Measurements from ENCODE around the gene LRRC74A.

LRRC74A gene

GRCh38 chr14:76908834-76909233 is 82.6 kb downstream of the LRRC74A start:
- Histone ChIP-seq H3K4me2 (ENCODE audit: low read length) (peak overlapping the region; percentile 50), H3K79me2 (ENCODE audit: control insufficient read depth, low read length) (no peaks in the 10 kb centered on the region), H4K20me1 (ENCODE audit: control insufficient read depth, insufficient read depth, low read depth, low read length) (no peaks in the 10 kb centered on the region), H3K4me3 (ENCODE audit: low read length) (peak overlapping the region; percentile 28), H3K36me3 (ENCODE audit: control insufficient read depth, low read length) (no peaks in the 10 kb centered on the region), H3K27me3 (ENCODE audit: control insufficient read depth, low read length) (peaks cover 9% of the 10 kb centered on the region), H3K27ac (ENCODE audit: low read depth, low read length) (no peak overlapping the region), H3K9me3 (ENCODE audit: control insufficient read depth, insufficient read depth, low read length) (no peaks in the 10 kb centered on the region), H3K4me1 (ENCODE audit: control insufficient read depth, low read length) (peaks cover 26% of the 10 kb centered on the region), H3F3A (ENCODE audit: control insufficient read depth, insufficient read depth) (0 out of 2 replicates have a peak, but pooled peaks cover 2% of the 10 kb centered on the region), H3K9me2 (replicated peaks; ENCODE audit: control insufficient read depth, low read length) (no peaks in the 10 kb centered on the region)
- TF ChIP-seq CTCF (IDR thresholded peaks at IDR 0.05; ENCODE audit: low read depth, low read length, poor library complexity, severe bottlenecking) (no peak), EZH2phosphoT487 (IDR thresholded peaks at IDR 0.05; ENCODE audit: borderline replicate concordance, low read length) (no peak)

GRCh38 chr14:76909266-76909665 is 83.1 kb downstream of the LRRC74A start:
- H4K20me1 ChIP-seq (ENCODE audit: control insufficient read depth, insufficient read depth, low read depth, low read length) = no peaks in the 10 kb centered on the region

GRCh38 chr14:76910371-76910890 is 84.2 kb downstream of the LRRC74A start:
- Histone ChIP-seq H4K20me1 (ENCODE audit: control insufficient read depth, insufficient read depth, low read depth, low read length) (no peaks in the 10 kb centered on the region), H3K4me3 (ENCODE audit: low read length) (no peak overlapping the region), H3K9me2 (replicated peaks; ENCODE audit: control insufficient read depth, low read length) (no peaks in the 10 kb centered on the region), H3K27me3 (ENCODE audit: control insufficient read depth, low read length) (peaks cover 3% of the 10 kb centered on the region; the same call in 1 of the 2 replicates), H3F3A (ENCODE audit: control insufficient read depth, insufficient read depth) (no peaks in the 10 kb centered on the region), H3K4me1 (ENCODE audit: control insufficient read depth, low read length) (peaks cover 14% of the 10 kb centered on the region), H3K79me2 (ENCODE audit: control insufficient read depth, low read length) (no peaks in the 10 kb centered on the region), H3K4me2 (ENCODE audit: low read length) (no peak overlapping the region), H3K36me3 (ENCODE audit: control insufficient read depth, low read length) (no peaks in the 10 kb centered on the region), H3K27ac (ENCODE audit: low read depth, low read length) (no peak overlapping the region), H3K9me3 (ENCODE audit: control insufficient read depth, insufficient read depth, low read length) (no peaks in the 10 kb centered on the region)
- no peak for TF ChIP-seq EZH2phosphoT487 (IDR thresholded peaks at IDR 0.05; ENCODE audit: borderline replicate concordance, low read length)
- no peak for TF ChIP-seq CTCF (IDR thresholded peaks at IDR 0.05; ENCODE audit: low read depth, low read length, poor library complexity, severe bottlenecking)

More at GRCh38 chr14:76909266-76909665, 83.1 kb downstream of the LRRC74A start:
- Histone ChIP-seq H3K36me3 (ENCODE audit: control insufficient read depth, low read length) (no peaks in the 10 kb centered on the region), H3K27me3 (ENCODE audit: control insufficient read depth, low read length) (peaks cover 5% of the 10 kb centered on the region), H3K9me3 (ENCODE audit: control insufficient read depth, insufficient read depth, low read length) (no peaks in the 10 kb centered on the region), H3F3A (ENCODE audit: control insufficient read depth, insufficient read depth) (0 out of 2 replicates have a peak, but pooled peaks cover 2% of the 10 kb centered on the region), H3K9me2 (replicated peaks; ENCODE audit: control insufficient read depth, low read length) (no peaks in the 10 kb centered on the region), H3K79me2 (ENCODE audit: control insufficient read depth, low read length) (no peaks in the 10 kb centered on the region), H3K4me1 (ENCODE audit: control insufficient read depth, low read length) (peaks cover 25% of the 10 kb centered on the region), H3K4me2 (ENCODE audit: low read length) (peak overlapping the region; percentile 50), H3K27ac (ENCODE audit: low read depth, low read length) (no peak overlapping the region), H3K4me3 (ENCODE audit: low read length) (peak overlapping the region; percentile 28; the same call in 1 of the 2 replicates)
- TF ChIP-seq EZH2phosphoT487 (IDR thresholded peaks at IDR 0.05; ENCODE audit: borderline replicate concordance, low read length) (no peak), CTCF (IDR thresholded peaks at IDR 0.05; ENCODE audit: low read depth, low read length, poor library complexity, severe bottlenecking) (no peak)

All from DOHH2 (cell line).